Endothelial cell of hepatic sinusoid (primary cell): ENCODE data around the gene ZCCHC7.
"Not testable (repeated sequence)": the region's sequence is repeated elsewhere in the genome, so short reads cannot be mapped to it uniquely, and the experiment has no call there.

ENCODE experiments used
- in situ Hi-C: cut with HindIII; loops from 2 replicates; pipeline ENCODE4 v1.10.0; 2017; ENCODE audit warnings: low sequenced_read_pairs

The ZCCHC7 gene

GRCh38 chr9:37167456-37168047 lies 47.2 kb downstream of the ZCCHC7 start:
- in situ Hi-C loops = no loop called here

GRCh38 chr9:37172557-37172956 lies 52.2 kb downstream of the ZCCHC7 start:
- in situ Hi-C loops = no loop called here

- in situ Hi-C loops = no loop called here
Measured at GRCh38 chr9:37174247-37174646, 53.9 kb downstream of the ZCCHC7 start.

- in situ Hi-C loops = no loop called here
Measured at GRCh38 chr9:37178742-37179141, 58.4 kb downstream of the ZCCHC7 start.

GRCh38 chr9:37179576-37179975 lies 59.2 kb downstream of the ZCCHC7 start:
- in situ Hi-C loops = no loop called here

GRCh38 chr9:37180138-37180537 lies 59.8 kb downstream of the ZCCHC7 start:
- in situ Hi-C loops = no loop called here

GRCh38 chr9:37182718-37183117 lies 62.3 kb downstream of the ZCCHC7 start:
- in situ Hi-C loops = no loop called here

GRCh38 chr9:37184905-37185867 lies 64.8 kb downstream of the ZCCHC7 start:
- in situ Hi-C loops = loop anchor here (5.0 kb wide), 1 partner anchor 63 kb away; the partner anchor contains the start of gene ZCCHC7

GRCh38 chr9:37187292-37187691 lies 66.9 kb downstream of the ZCCHC7 start:
- in situ Hi-C loops = loop anchor here (5.0 kb wide), 1 partner anchor 65 kb away; the partner anchor contains the start of gene ZCCHC7

- in situ Hi-C loops = loop anchor here (5.0 kb wide), 1 partner anchor 66 kb away; the partner anchor contains the start of gene ZCCHC7
Measured at GRCh38 chr9:37187713-37188439, 67.5 kb downstream of the ZCCHC7 start.

GRCh38 chr9:37190739-37191138 lies 70.4 kb downstream of the ZCCHC7 start:
- in situ Hi-C loops = not testable (repeated sequence)

- in situ Hi-C loops = no loop called here
Measured at GRCh38 chr9:37191403-37192089, 71.2 kb downstream of the ZCCHC7 start.

- in situ Hi-C loops = no loop called here
Measured at GRCh38 chr9:37192803-37193202, 72.4 kb downstream of the ZCCHC7 start.

- in situ Hi-C loops = loop anchor here (5.0 kb wide), 1 partner anchor 45 kb away; no protein-coding TSS in a partner anchor
Measured at GRCh38 chr9:37197158-37198038, 77.0 kb downstream of the ZCCHC7 start.

GRCh38 chr9:37198039-37198729 lies 77.8 kb downstream of the ZCCHC7 start:
- in situ Hi-C loops = loop anchor here (5.0 kb wide), 1 partner anchor 44 kb away; no protein-coding TSS in a partner anchor

- in situ Hi-C loops = loop anchor here (5.0 kb wide), 1 partner anchor 43 kb away; no protein-coding TSS in a partner anchor
Measured at GRCh38 chr9:37198831-37199230, 78.5 kb downstream of the ZCCHC7 start.

- in situ Hi-C loops = no loop called here
Measured at GRCh38 chr9:37200433-37201005, 80.1 kb downstream of the ZCCHC7 start.

- in situ Hi-C loops = no loop called here
Measured at GRCh38 chr9:37201581-37201980, 81.2 kb downstream of the ZCCHC7 start.
